Nasal cavity respiratory epithelium epithelial cell of viscerocranial mucosa (primary cell): ENCODE data around the gene TTLL7. TPM values are rescaled to one million over a fixed set of nuclear protein-coding genes. Genes with fewer than 3 reads are reported as not detected.

ENCODE experiments used
- total RNA-seq: library from RNA; depleted of rRNA; stranded (reverse); fragments of >200 nt; gene quantifications from 2 replicates; pipeline ENCODE4 v1.2.3, GENCODE V29; 2014

The TTLL7 gene
- 1.0 and 3.6 TPM in 2 replicates for total RNA-seq

GRCh38 chr1:83998498-83999315 is at the start of gene TTLL7:
Gene TTLL7 (minus strand): TSS chr1:83999132. CDS start chr1:83952211, 46,921 bp downstream.

Other genes starting within 250 kb of the TTLL7 start
- gene PRKACB, start 145.1 kb upstream of the TTLL7 start, total RNA-seq = 5.5 and 11.4 TPM in 2 replicates